ENCODE measurements around the gene ZNF117.
"Not testable (repeated sequence)": the region's sequence is repeated elsewhere in the genome, so short reads cannot be mapped to it uniquely, and the experiment has no call there.

DNA sequence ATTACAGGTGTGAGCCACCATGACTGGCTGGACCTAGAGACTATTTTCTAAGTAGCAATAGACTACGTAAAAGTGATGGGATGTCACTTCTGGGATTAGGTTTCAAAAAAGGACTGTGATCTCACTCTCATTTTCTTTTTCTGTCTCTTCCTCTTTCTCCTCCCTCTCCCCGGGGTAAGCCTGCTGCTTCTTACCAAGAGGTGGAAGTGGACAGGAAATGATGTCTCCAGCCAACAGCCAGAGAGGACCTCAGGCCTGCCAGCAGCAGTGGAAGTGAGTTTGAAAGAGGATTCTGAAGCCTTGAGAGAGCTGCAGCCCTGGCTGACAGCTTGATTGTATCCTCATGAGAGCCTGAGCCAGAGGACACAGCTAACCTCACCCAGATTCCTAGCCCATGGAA lies 45.7 kb upstream of the ZNF117 start:
- not testable (repeated sequence) for TF ChIP-seq CTCF, POLR2AphosphoS5 (IDR thresholded peaks at IDR 0.05)

All from prostate gland (tissue), 2 donors.